ENCODE data around the gene F7.

F7 gene

GRCh38 chr13:113112893-113113845, 7.6 kb downstream of the F7 start:
- peaks cover 7% of the 10 kb centered on the region; the same call in 1 of the 2 replicates for H3K9me3 ChIP-seq (ENCODE audit: control insufficient read depth, insufficient read depth, low read length)
- H3K27ac ChIP-seq (ENCODE audit: low read depth, low read length) = no peak overlapping the region
- H4K20me1 ChIP-seq (ENCODE audit: control insufficient read depth, insufficient read depth, low read depth, low read length) = no peaks in the 10 kb centered on the region
- H3F3A ChIP-seq (ENCODE audit: control insufficient read depth, insufficient read depth) = no peaks in the 10 kb centered on the region
- H3K4me1 ChIP-seq (ENCODE audit: control insufficient read depth, low read length) = no peaks in the 10 kb centered on the region
- H3K36me3 ChIP-seq (ENCODE audit: control insufficient read depth, low read length) = no peaks in the 10 kb centered on the region
- no peak overlapping the region for H3K4me2 ChIP-seq (ENCODE audit: low read length)
- H3K27me3 ChIP-seq (ENCODE audit: control insufficient read depth, low read length) = no peaks in the 10 kb centered on the region
- no peaks in the 10 kb centered on the region for H3K9me2 ChIP-seq (replicated peaks; ENCODE audit: control insufficient read depth, low read length)
- H3K79me2 ChIP-seq (ENCODE audit: control insufficient read depth, low read length) = no peaks in the 10 kb centered on the region
- H3K4me3 ChIP-seq (ENCODE audit: low read length) = no peak overlapping the region
- TF ChIP-seq CTCF (IDR thresholded peaks at IDR 0.05; ENCODE audit: low read depth, low read length, poor library complexity, severe bottlenecking) = no peak
- TF ChIP-seq EZH2phosphoT487 (IDR thresholded peaks at IDR 0.05; ENCODE audit: borderline replicate concordance, low read length) = no peak

- TF ChIP-seq CTCF (IDR thresholded peaks at IDR 0.05; ENCODE audit: low read depth, low read length, poor library complexity, severe bottlenecking) = no peak
- no peak for TF ChIP-seq EZH2phosphoT487 (IDR thresholded peaks at IDR 0.05; ENCODE audit: borderline replicate concordance, low read length)
- H4K20me1 ChIP-seq (ENCODE audit: control insufficient read depth, insufficient read depth, low read depth, low read length) = no peaks in the 10 kb centered on the region
- H3K79me2 ChIP-seq (ENCODE audit: control insufficient read depth, low read length) = no peaks in the 10 kb centered on the region
- no peaks in the 10 kb centered on the region for H3K27me3 ChIP-seq (ENCODE audit: control insufficient read depth, low read length)
- no peak overlapping the region for H3K27ac ChIP-seq (ENCODE audit: low read depth, low read length)
- no peaks in the 10 kb centered on the region for H3K36me3 ChIP-seq (ENCODE audit: control insufficient read depth, low read length)
- H3F3A ChIP-seq (ENCODE audit: control insufficient read depth, insufficient read depth) = no peaks in the 10 kb centered on the region
- no peak overlapping the region for H3K4me3 ChIP-seq (ENCODE audit: low read length)
- H3K4me1 ChIP-seq (ENCODE audit: control insufficient read depth, low read length) = no peaks in the 10 kb centered on the region
- H3K4me2 ChIP-seq (ENCODE audit: low read length) = no peak overlapping the region
- H3K9me3 ChIP-seq (ENCODE audit: control insufficient read depth, insufficient read depth, low read length) = peaks cover 7% of the 10 kb centered on the region; the same call in 1 of the 2 replicates
- H3K9me2 ChIP-seq (replicated peaks; ENCODE audit: control insufficient read depth, low read length) = no peaks in the 10 kb centered on the region
Observed at GRCh38 chr13:113113846-113114271, 8.3 kb downstream of the F7 start.

- Histone ChIP-seq H3K27me3 (ENCODE audit: control insufficient read depth, low read length) (no peaks in the 10 kb centered on the region), H3K4me3 (ENCODE audit: low read length) (no peak overlapping the region), H3K4me2 (ENCODE audit: low read length) (no peak overlapping the region)
Observed at GRCh38 chr13:113114511-113115362, 9.1 kb downstream of the F7 start.

More at GRCh38 chr13:113114511-113115362, 9.1 kb downstream of the F7 start:
- Histone ChIP-seq H3K4me1 (ENCODE audit: control insufficient read depth, low read length) (no peaks in the 10 kb centered on the region), H3K9me2 (replicated peaks; ENCODE audit: control insufficient read depth, low read length) (no peaks in the 10 kb centered on the region), H3F3A (ENCODE audit: control insufficient read depth, insufficient read depth) (no peaks in the 10 kb centered on the region), H3K9me3 (ENCODE audit: control insufficient read depth, insufficient read depth, low read length) (peaks cover 1% of the 10 kb centered on the region; the same call in 1 of the 2 replicates), H3K36me3 (ENCODE audit: control insufficient read depth, low read length) (no peaks in the 10 kb centered on the region), H4K20me1 (ENCODE audit: control insufficient read depth, insufficient read depth, low read depth, low read length) (no peaks in the 10 kb centered on the region), H3K79me2 (ENCODE audit: control insufficient read depth, low read length) (no peaks in the 10 kb centered on the region), H3K27ac (ENCODE audit: low read depth, low read length) (no peak overlapping the region)
- TF ChIP-seq EZH2phosphoT487 (IDR thresholded peaks at IDR 0.05; ENCODE audit: borderline replicate concordance, low read length) (no peak), CTCF (IDR thresholded peaks at IDR 0.05; ENCODE audit: low read depth, low read length, poor library complexity, severe bottlenecking) (no peak)

All from DOHH2 (cell line).